Neuron (in vitro differentiated cells): ENCODE results near the gene ALPK3.

Experiments used
- H2AFZ ChIP-seq: one replicate; pipeline ENCODE4 v1.6.1; 2013; ENCODE audit warnings: low read depth, mild to moderate bottlenecking, inconsistent platforms, low read length, moderate library complexity
- H3K27me3 ChIP-seq: one replicate; pipeline ENCODE4 v1.6.1; 2013; ENCODE audit warnings: low read length; ENCODE audit not compliant: insufficient read depth
- H3K36me3 ChIP-seq: one replicate; pipeline ENCODE4 v1.6.1; 2013; ENCODE audit warnings: low read length; ENCODE audit not compliant: insufficient read depth
- H3K4me1 ChIP-seq: one replicate; pipeline ENCODE4 v1.6.1; 2013; ENCODE audit warnings: low read length; ENCODE audit not compliant: insufficient read depth
- H3K4me3 ChIP-seq: 2 replicates; pipeline ENCODE4 v1.5.1; 2013; ENCODE audit warnings: mild to moderate bottlenecking, low read length, moderate library complexity
- H3K9me3 ChIP-seq: one replicate; pipeline ENCODE4 v1.6.1; 2013; ENCODE audit warnings: low read length

ALPK3 gene

DNA sequence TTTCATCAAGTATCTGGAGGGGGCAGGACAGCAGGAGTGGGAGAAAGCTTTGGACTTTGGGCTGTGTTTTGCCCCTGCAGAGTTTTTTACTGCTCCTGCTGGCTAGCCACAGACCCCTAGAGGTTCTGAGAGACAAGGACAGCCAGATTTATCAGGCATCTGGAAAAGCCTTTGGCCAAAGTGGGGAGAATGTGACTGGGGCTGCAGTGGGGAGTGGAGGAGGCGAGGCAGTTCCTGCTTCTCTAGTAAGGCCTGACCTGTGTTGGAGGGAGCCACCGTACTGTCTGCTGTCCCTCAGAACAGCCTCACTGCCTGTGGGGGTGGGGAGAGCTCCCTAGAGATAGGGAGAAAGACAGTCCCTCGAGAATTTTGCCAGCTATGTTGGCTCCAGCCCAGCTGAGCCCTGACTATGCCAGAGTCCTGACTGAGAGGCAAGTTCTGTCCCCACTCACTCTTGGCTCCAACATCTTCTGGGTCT, 2.2 kb downstream of the ALPK3 start:
- H3K4me1 ChIP-seq, result peaks cover 36% of the 10 kb centered on the region
- H3K9me3 ChIP-seq, result no peaks in the 10 kb centered on the region
- no peaks in the 10 kb centered on the region for H3K27me3 ChIP-seq
- H2AFZ ChIP-seq, result no peak overlapping the region
- no peak overlapping the region for H3K4me3 ChIP-seq
- no peaks in the 10 kb centered on the region for H3K36me3 ChIP-seq

DNA sequence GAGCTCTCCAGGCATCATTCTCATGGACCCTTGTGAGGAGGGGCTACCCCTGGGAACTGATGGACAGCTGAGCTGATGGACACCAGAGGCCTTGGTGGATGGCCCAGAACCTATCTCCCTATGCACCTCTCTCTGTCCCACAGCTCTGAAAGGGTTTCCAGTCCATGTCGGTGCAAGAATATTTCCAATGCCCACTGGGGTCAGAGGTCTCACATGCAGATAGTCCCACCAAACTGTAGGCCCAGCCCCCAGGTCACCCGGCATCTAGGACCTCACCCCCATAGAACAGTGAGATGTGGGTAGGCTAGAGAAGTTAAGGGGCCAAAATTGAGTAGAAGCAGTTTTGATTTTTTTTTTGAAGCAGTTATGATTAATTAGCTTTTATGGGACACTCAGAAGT, 2.6 kb downstream of the ALPK3 start:
- H3K36me3 ChIP-seq, result no peaks in the 10 kb centered on the region
- H3K27me3 ChIP-seq, result no peaks in the 10 kb centered on the region
- H3K9me3 ChIP-seq, result no peaks in the 10 kb centered on the region
- H2AFZ ChIP-seq, result no peak overlapping the region
- peaks cover 36% of the 10 kb centered on the region for H3K4me1 ChIP-seq
- no peak overlapping the region for H3K4me3 ChIP-seq

GRCh38 chr15:84821501-84822021, 4.4 kb downstream of the ALPK3 start:
- Histone ChIP-seq H3K4me3 (no peak overlapping the region), H3K9me3 (no peaks in the 10 kb centered on the region), H3K36me3 (no peaks in the 10 kb centered on the region), H3K27me3 (no peaks in the 10 kb centered on the region), H3K4me1 (peaks cover 36% of the 10 kb centered on the region), H2AFZ (no peak overlapping the region)

- no peaks in the 10 kb centered on the region for H3K27me3 ChIP-seq
- H3K4me1 ChIP-seq, result peaks cover 33% of the 10 kb centered on the region
- H2AFZ ChIP-seq, result no peak overlapping the region
- H3K4me3 ChIP-seq, result no peak overlapping the region
- no peaks in the 10 kb centered on the region for H3K9me3 ChIP-seq
- H3K36me3 ChIP-seq, result no peaks in the 10 kb centered on the region
Observed at GRCh38 chr15:84822653-84823281, 5.6 kb downstream of the ALPK3 start.

- Histone ChIP-seq H3K9me3 (no peaks in the 10 kb centered on the region), H3K27me3 (no peaks in the 10 kb centered on the region), H3K4me1 (peaks cover 27% of the 10 kb centered on the region), H3K4me3 (no peak overlapping the region), H2AFZ (no peak overlapping the region), H3K36me3 (no peaks in the 10 kb centered on the region)
Observed at GRCh38 chr15:84823282-84823878, 6.2 kb downstream of the ALPK3 start.

GRCh38 chr15:84824260-84825007, 7.3 kb downstream of the ALPK3 start:
- Histone ChIP-seq H3K9me3 (no peaks in the 10 kb centered on the region), H3K4me3 (no peak overlapping the region), H3K36me3 (no peaks in the 10 kb centered on the region), H2AFZ (no peak overlapping the region), H3K27me3 (no peaks in the 10 kb centered on the region), H3K4me1 (peaks cover 16% of the 10 kb centered on the region)

- H3K4me1 ChIP-seq, result peaks cover 13% of the 10 kb centered on the region
- H3K36me3 ChIP-seq, result no peaks in the 10 kb centered on the region
Observed at GRCh38 chr15:84826369-84826823, 9.2 kb downstream of the ALPK3 start.

DNA sequence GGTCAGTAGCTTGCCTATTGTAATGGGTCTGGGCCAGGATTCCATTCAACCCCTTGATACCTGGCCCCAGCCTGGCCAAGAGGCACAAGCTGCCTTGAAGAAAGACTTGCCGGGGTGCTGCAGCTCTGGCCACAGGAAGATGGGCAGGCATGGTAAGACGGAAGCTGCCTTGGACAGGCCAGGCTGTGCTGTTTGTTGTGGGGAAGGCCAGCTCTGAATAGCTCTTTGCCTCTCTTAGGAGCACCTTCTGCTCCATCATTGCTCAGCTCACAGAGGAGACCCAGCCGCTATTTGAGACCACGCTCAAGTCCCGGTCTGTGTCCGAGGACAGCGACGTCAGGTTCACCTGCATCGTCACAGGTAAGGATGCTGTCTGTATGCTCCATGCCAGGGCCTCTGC, 10.1 kb downstream of the ALPK3 start:
- Histone ChIP-seq H3K27me3 (no peaks in the 10 kb centered on the region), H3K4me3 (no peak overlapping the region), H3K4me1 (peaks cover 10% of the 10 kb centered on the region), H3K9me3 (no peaks in the 10 kb centered on the region), H3K36me3 (no peaks in the 10 kb centered on the region), H2AFZ (no peak overlapping the region)

More at GRCh38 chr15:84826369-84826823, 9.2 kb downstream of the ALPK3 start:
- H3K27me3 ChIP-seq, result no peaks in the 10 kb centered on the region
- no peak overlapping the region for H3K4me3 ChIP-seq
- H3K9me3 ChIP-seq, result no peaks in the 10 kb centered on the region
- H2AFZ ChIP-seq, result no peak overlapping the region

DNA sequence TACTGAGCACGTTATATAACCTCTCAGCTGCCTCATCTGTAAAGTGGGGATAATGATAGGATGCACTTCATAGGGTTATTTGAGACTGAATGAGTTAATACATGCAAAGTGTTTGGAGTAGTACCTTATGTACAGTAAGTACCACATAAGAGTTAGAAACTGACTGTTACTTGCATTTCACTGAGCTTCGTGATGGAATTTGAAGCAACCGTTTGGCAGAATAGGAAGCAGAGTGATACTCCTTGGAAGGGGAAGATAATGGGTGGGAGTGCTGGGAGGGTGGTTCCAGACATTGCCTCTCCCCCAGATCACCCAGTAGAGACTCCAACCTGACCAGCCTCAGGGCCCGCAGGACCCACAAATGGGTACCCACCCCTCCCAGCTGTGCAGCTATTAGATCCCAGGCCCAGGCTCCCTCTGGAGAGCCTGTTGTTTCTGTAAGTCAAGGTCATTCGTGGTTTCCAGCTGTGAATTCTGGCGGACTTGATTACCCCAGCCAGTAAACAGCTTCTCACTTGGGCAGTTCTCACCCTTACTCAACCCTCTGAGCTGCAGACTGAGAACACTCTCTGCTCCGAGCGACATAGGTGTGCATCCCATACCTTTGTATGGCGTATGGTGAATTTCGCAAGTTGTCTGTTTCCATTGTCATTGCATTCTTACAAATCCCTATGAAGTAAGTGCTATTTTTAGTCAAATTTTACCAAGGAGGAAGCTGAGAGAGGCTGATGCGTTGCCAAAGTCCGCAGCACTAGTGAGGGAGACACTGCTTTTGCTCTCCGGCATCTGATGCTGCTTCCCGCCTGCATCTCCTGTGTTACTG, 11.1 kb downstream of the ALPK3 start:
- no peak overlapping the region for H3K4me3 ChIP-seq
- H3K36me3 ChIP-seq, result no peaks in the 10 kb centered on the region
- H3K27me3 ChIP-seq, result no peaks in the 10 kb centered on the region
- H3K4me1 ChIP-seq, result peaks cover 2% of the 10 kb centered on the region
- H3K9me3 ChIP-seq, result no peaks in the 10 kb centered on the region
- H2AFZ ChIP-seq, result no peak overlapping the region

DNA sequence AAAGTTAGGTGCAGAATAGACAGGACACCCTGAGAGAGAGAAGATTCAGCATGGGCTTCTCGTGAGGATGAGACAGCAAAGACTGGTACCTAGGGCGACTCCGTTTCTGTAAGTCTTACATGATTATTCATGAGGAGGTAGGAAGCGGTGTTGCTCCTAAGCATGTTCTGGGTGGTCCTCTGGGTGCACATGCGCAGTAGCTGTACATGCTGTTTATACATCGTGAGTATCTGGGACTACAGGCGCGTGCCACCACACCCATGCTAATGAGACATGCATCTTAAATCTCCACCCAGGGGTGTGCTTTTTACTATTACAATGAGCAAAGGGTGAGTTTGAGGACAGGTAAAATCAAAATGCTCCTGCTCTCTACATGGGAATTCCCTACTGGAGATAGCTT, 12.3 kb downstream of the ALPK3 start:
- H3K36me3 ChIP-seq, result no peaks in the 10 kb centered on the region

GRCh38 chr15:84830036-84830435, 12.9 kb downstream of the ALPK3 start:
- H3K4me1 ChIP-seq, result no peaks in the 10 kb centered on the region
- H3K9me3 ChIP-seq, result no peaks in the 10 kb centered on the region
- no peak overlapping the region for H3K4me3 ChIP-seq
- no peak overlapping the region for H2AFZ ChIP-seq
- H3K36me3 ChIP-seq, result no peaks in the 10 kb centered on the region
- H3K27me3 ChIP-seq, result no peaks in the 10 kb centered on the region

More for the DNA sequence above, 12.3 kb downstream of the ALPK3 start:
- Histone ChIP-seq H2AFZ (no peak overlapping the region), H3K4me3 (no peak overlapping the region), H3K27me3 (no peaks in the 10 kb centered on the region), H3K9me3 (no peaks in the 10 kb centered on the region), H3K4me1 (no peaks in the 10 kb centered on the region)

GRCh38 chr15:84831028-84831427, 13.9 kb downstream of the ALPK3 start:
- H2AFZ ChIP-seq, result no peak overlapping the region

More at GRCh38 chr15:84831028-84831427, 13.9 kb downstream of the ALPK3 start:
- Histone ChIP-seq H3K27me3 (no peaks in the 10 kb centered on the region), H3K9me3 (no peaks in the 10 kb centered on the region), H3K4me1 (no peaks in the 10 kb centered on the region), H3K36me3 (no peaks in the 10 kb centered on the region), H3K4me3 (no peak overlapping the region)
